Fibroblast of the conjunctiva (primary cell): Measurements from ENCODE around the gene PSTPIP2.
A peak's percentile ranks its signal among the peaks of the same experiment; 100 is the strongest.
"Not testable (repeated sequence)": the region's sequence is repeated elsewhere in the genome, so short reads cannot be mapped to it uniquely, and the experiment has no call there.

Experiments
- DNase-seq: peaks from one replicate; pipeline ENCODE4 v3.0.0-alpha.2; 2010; ENCODE audit warnings: low read depth

PSTPIP2 gene

GRCh38 chr18:46071653-46072375, at the start of gene PSTPIP2:
PSTPIP2 (minus strand) TSS chr18:46072260; CDS start chr18:46072188, 72 bp downstream.
- no peak for DNase-seq

GRCh38 chr18:46113751-46114150, 41.7 kb upstream of the PSTPIP2 start:
- DNase-seq, result no peak

- DNase-seq, result no peak
These were observed 38.3 kb upstream of the PSTPIP2 start for GRCh38 chr18:46110406-46110805.

- DNase-seq, result no peak
These were observed 37.3 kb upstream of the PSTPIP2 start for GRCh38 chr18:46109386-46109785.

- peak; percentile 65 for DNase-seq
These were observed 32.3 kb upstream of the PSTPIP2 start, which contains the start of gene HAUS1 for GRCh38 chr18:46104128-46104911. HAUS1 (plus strand) TSS chr18:46104385; CDS start chr18:46104412, 27 bp downstream.

- DNase-seq, result no peak
These were observed 27.4 kb upstream of the PSTPIP2 start for GRCh38 chr18:46099463-46099862.

GRCh38 chr18:46098616-46098933, 26.5 kb upstream of the PSTPIP2 start:
- no peak for DNase-seq

GRCh38 chr18:46097801-46098615, 25.9 kb upstream of the PSTPIP2 start, which contains the start of gene ATP5F1A:
ATP5F1A (minus strand) TSS chr18:46098296; CDS start chr18:46098231, 65 bp downstream.
- DNase-seq, result peak; percentile 48

- no peak for DNase-seq
These were observed 25.4 kb upstream of the PSTPIP2 start for GRCh38 chr18:46097431-46097800.

- DNase-seq, result no peak
These were observed 24.7 kb upstream of the PSTPIP2 start for GRCh38 chr18:46096651-46097300.

- no peak for DNase-seq
These were observed 23.5 kb upstream of the PSTPIP2 start for GRCh38 chr18:46095532-46095931.

GRCh38 chr18:46088501-46088900, 16.4 kb upstream of the PSTPIP2 start:
- DNase-seq, result not testable (repeated sequence)

GRCh38 chr18:46084431-46084830, 12.4 kb upstream of the PSTPIP2 start:
- DNase-seq, result no peak

GRCh38 chr18:46080156-46080555, 8.1 kb upstream of the PSTPIP2 start:
- no peak for DNase-seq

GRCh38 chr18:46079336-46079735, 7.3 kb upstream of the PSTPIP2 start:
- DNase-seq, result no peak

- DNase-seq, result no peak
These were observed 1.6 kb upstream of the PSTPIP2 start for GRCh38 chr18:46073474-46074331.

- no peak for DNase-seq
These were observed 899 bp upstream of the PSTPIP2 start for GRCh38 chr18:46072959-46073358.

GRCh38 chr18:46072376-46072867, 362 bp upstream of the PSTPIP2 start:
- no peak for DNase-seq

- DNase-seq, result no peak
These were observed 1.0 kb downstream of the PSTPIP2 start for GRCh38 chr18:46070815-46071652.

- no peak for DNase-seq
These were observed 1.8 kb downstream of the PSTPIP2 start for GRCh38 chr18:46070232-46070631.
